Measurements from ENCODE around the gene ARHGAP1.

The ARHGAP1 gene

DNA sequence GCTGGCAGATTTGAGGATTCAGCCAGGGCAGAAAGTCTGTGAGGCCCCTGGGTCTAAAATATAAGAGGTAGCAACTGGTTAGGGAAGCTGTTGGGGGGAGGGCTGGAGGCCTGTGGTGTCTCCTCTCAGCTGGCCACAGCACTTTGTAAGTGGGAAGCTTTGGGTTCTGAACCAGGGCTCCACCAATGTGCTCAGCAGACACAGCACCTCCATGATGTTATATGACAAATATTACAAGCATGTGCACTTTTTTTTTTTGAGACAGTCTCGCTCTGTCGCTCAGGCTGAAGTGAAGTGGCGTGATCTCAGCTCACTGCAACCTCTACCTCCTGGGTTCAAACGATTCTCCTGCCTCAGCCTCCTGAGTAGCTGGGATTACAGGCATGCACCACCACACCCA is 8.0 kb downstream of the ARHGAP1 start:
- DNase-seq = no peak

DNA sequence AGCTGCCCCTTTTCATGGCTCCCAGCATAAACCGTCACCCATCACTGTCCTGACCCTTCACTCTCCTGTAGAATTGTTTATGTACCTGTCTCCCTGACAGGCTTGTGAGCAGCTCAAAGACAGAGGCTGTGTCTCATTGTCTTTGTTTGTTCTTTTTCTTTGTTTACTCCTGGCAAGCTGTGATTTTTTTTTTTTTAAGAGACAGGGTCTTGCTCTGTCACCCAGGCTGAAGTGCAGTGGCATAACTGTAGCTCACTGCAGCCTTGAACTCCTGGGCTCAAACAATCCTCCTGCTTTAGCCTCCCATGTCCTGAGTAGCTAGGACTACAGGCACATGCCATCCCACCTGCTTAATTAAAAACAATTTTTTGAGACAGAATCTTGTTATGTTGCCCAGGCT is 9.7 kb downstream of the ARHGAP1 start:
- no peak for DNase-seq

GRCh38 chr11:46686886-46687795 is 13.3 kb downstream of the ARHGAP1 start:
- no peak for DNase-seq

GRCh38 chr11:46684367-46684766 is 16.1 kb downstream of the ARHGAP1 start:
- no peak for DNase-seq

DNA sequence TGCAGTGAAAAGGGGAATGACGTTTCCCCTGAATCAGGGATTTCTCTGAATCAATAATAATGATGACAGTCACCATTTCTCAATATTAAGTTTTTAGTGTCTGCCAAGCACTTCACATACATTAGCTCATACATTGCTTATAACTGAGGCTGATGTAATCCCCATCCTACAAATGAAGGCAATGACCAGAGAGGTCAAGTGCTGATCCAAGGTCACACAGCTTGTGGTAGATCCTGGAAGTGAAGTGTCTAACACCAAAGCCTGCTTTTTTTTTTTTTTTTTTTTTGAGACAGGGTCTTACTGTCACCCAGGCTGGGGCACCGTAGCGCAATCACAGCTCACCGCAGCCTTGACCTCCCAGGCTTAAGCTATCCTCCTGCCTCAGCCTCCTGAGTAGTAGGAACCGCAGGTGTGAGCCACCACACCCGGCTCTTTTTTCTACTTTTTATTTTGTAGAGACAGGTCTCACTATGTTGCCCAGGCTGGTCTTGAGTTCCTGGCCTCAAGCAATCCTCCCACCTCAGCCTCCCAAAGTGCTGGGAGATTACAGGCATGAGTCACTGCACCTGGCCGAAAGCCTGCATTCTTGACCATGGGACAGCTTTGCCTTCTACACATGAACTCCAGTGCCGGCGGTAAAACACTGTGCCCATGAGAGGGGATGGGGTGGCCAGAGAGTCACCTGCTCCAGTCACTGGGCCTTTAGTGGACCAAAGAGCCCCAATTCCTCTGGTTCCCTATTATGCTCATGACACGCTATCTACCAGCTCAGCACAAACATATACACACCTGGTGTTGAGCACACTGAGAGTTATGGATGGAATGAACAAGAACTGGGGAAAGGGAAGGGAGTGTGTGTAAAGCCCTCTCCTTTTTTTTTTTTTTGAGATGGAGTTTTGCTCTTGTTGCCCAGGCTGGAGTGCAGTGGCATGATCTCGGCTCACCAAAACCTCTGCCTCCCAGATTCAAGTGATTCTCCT is 17.4 kb downstream of the ARHGAP1 start:
- DNase-seq = no peak

GRCh38 chr11:46681814-46682213 is 18.6 kb downstream of the ARHGAP1 start:
- DNase-seq = no peak

DNA sequence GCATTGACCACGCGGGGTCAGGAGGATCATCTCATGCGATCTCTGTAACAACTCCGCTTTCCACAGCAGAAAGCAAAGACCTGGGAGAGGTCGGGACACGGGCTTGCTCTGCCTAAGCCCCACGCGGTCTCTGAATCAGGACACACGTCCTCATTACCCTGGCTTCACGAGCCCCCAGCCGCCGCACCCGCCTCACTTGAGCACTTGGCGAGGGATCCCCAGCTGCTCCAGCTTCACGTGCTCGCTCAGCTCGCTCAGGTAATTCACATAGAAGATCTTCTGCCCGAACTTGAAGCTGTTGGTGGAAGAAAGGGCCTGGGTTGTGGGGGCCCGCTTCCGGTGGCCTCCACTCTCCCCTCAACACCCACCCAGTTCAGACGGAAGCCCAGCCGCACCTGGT is 19.6 kb downstream of the ARHGAP1 start:
- DNase-seq = no peak

DNA sequence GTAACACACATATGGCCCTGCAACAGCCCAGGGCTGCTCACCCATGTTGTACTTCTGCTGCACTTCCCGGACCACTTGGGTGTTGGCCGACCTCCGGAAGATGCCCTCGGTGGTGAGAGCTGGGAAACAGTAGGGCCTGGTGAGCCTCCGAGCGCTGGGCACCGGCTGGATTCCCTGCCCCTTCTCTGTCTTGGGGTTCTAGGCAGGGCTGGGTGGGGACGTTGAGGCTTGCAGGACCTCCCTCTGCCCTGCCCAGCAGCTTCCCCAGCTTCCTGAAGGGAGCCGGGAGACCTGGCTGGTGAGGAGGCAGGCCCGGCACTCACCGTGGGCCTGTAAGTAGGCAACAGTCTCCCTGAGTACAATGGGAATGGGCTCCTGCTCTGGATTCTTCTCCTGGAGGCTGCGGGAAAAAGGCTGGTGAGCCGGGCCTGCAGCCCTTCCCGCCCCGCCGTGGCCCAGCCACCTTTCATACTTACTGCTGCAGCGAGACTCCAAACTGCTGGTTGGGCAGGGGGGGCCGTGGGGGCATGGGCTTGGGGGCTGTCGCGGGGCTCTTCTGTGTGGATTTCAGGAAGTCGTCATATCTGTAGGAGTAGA is 20.2 kb downstream of the ARHGAP1 start:
- DNase-seq = no peak

GRCh38 chr11:46679241-46680163 is 20.9 kb downstream of the ARHGAP1 start:
- no peak for DNase-seq

DNA sequence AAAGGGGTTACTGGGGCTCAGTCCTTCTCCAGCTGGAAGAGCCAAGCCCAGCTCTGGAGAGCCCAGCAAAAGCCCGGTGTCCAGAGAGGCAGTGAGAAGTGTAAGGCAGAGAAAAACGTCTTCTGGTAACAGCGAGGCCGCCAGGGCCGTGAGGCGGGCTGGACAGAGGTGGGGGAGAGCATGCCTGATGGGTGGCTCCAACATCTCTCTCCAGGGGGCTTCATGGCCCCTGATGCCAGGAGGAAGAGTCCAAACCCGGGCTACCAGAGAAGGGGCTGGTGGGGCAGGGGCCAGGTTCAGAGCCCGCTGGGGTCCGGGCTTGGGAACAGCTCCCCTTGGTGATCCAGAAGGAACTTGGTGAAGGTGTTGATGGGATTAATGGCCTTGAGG is 21.7 kb downstream of the ARHGAP1 start:
- no peak for DNase-seq

DNA sequence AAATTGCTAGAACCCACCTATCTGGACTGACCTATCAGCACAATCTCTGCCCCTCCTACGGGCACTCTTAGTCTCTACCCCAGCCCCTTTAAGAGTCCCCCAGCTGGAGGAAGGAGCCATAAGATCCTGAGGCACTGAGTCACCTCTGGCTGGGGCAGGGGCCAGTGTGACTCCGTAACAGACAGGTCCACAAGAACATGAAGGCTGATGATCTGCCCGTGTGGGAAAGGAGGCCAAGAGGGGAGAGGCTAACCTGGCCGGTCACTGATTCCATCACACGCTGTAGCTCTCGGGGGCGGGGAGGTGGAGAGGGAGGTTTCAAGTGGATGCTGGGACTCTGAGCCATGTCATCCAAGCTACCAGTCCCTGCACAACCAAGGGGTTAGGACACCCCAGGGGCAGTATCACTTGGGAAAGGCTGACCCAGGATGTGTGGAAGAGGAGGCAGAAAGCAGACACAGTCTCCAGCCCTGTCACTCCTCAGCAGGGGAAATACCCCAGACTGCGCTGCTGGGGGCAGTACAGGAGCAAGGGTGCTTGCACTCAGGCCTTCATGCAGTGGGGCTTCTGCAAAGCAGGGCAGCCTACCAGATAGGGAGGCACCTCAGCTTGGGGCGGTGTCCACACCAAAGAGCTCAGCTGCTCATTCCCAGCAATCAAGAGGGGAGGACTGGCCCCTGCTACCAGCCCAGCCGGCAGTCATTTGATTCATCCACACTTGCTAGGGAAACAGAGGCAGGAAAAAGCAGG is 22.3 kb downstream of the ARHGAP1 start:
- no peak for DNase-seq

- no peak for DNase-seq
Measured at GRCh38 chr11:46677169-46677568, 23.2 kb downstream of the ARHGAP1 start.

DNA sequence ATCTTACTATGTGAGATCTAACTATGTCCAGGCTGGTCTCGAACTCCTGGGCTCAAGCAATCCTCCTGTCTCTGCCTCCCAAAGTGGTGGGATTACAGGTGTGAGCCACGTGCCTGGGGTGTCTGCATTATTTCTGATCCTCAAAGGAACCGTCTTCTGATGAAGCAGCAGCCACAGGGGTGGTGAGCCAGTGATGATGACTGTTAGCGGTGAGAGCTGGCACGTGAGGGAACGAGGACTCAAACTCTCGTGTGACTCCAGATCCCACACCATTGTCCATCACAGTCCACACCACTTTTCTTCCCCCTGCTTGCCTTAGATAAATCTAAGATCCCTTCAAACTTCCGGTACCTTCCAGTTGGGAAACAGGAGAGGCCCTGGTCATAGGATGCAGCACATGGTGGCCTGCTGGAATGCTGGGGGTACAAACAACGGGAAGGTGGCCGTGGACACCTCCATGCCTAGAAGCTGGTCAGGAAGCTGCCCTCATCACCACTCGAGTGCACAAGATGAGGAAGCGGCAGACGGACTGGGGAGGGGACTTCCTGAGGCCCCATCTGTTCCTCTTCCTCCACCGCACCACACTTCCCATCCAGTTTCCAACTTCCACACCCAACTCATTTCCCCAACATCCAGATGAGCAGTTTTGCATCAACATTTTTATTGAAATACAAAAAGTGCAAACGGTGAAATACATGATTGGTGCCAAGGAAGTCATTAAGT is 23.8 kb downstream of the ARHGAP1 start:
- peak in 1 of 2 donors; percentile 45 for DNase-seq

DNA sequence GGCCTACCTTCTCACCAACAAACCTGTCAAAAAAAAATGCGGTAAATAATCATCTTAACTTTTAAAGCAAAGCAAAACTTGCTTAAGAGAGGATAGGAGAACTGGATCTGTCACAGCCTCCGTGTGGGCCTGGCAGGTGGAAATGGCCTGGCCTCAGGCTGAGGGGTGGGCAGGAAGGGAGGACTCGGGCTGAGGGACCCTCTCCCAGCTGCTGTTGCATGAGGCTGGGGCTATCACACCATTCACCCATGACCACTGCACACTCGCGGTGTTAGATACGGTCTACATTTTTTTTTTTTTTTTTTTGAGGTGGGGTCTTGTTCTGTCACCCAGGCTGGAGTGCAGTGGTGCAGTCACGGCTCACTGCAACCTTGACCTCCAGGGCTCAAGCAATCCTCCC is 24.5 kb downstream of the ARHGAP1 start:
- DNase-seq = no peak

- no peak for DNase-seq
Measured at GRCh38 chr11:46675288-46675851, 25.0 kb downstream of the ARHGAP1 start.

- peak in 1 of 2 donors; percentile 11 for DNase-seq
Measured at GRCh38 chr11:46674463-46675287, 25.7 kb downstream of the ARHGAP1 start.

DNA sequence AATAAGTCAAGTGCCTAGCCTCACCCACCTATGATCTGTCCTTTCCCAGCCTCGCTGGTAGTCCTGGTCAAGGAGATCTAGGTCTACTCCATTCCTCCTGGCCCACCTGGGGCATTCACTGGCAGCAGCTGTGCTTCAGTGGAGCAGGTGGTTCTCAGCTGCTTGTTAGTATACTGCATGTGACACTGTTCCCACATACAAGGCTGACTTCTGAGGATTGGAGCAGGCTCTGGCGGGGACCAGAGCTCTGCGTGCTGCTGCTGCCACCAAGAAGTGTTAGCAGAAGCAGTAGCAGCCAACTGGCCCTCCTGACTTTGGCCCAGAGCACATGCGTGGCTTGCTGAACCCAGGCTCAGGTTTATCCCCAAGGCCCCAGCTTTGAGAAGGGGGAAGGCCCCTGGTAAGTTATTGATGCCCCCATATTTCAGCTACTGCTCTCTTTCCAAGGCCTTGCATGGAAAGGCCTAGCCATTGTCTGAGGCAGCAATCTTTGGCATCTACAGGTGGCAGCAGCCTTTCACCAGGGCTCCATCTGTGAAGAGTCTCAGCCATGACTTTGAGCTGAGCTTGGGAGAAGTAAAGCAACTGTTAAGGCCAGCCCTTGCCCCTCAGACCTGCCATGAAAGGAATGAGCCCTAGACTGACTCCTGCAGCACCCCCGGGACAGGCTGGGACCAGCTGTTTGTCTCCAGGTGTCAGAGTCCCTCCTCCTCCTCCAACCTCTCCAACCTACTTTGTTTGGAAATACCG is 26.5 kb downstream of the ARHGAP1 start:
- no peak for DNase-seq

- no peak for DNase-seq
Measured at GRCh38 chr11:46672381-46672839, 28.0 kb downstream of the ARHGAP1 start.

- no peak for DNase-seq
Measured at GRCh38 chr11:46671958-46672315, 28.5 kb downstream of the ARHGAP1 start.

All from CD4-positive, alpha-beta T cell treated with Interleukin-4 for 1 hour (primary cell).